Measurements from ENCODE around the gene FABP7.

- TF ChIP-seq EZH2 (IDR thresholded peaks at IDR 0.05; ENCODE audit: low read length, unreplicated experiment) (no peak), CTCF (conservative IDR thresholded peaks at IDR 0.05; ENCODE audit: low read depth, low read length) (no peak)
Observed at GRCh38 chr6:122733259-122733658, 46.3 kb upstream of the FABP7 start.
